RWPE2 (cell line): ENCODE measurements around the gene MTA3.
"Not testable (repeated sequence)": the region's sequence is repeated elsewhere in the genome, so short reads cannot be mapped to it uniquely, and the experiment has no call there.

Source experiments
- ATAC-seq: fragments of 200-7000 bp; cut with Tn5 transposase; 3 replicates; pipeline ENCODE4 v1.9.1; 2021; ENCODE audit warnings: low read depth
- DNase-seq: peaks from one replicate; pipeline ENCODE4 v3.0.0-alpha.2; 2020; ENCODE audit warnings: low spot score
- H3K27ac ChIP-seq: fragments of 450-650 bp; 2 replicates; pipeline ENCODE4 v1.5.1; 2017; ENCODE audit warnings: mild to moderate bottlenecking; ENCODE audit not compliant: poor library complexity, severe bottlenecking
- H3K27me3 ChIP-seq: fragments of 250-450 bp; sonication (Bioruptor Pico); 2 replicates; pipeline ENCODE4 v1.5.1; 2021; ENCODE audit warnings: mild to moderate bottlenecking, moderate library complexity; ENCODE audit not compliant: insufficient read depth, poor library complexity, severe bottlenecking
- H3K36me3 ChIP-seq: fragments of 250-450 bp; sonication (Bioruptor Pico); 2 replicates; pipeline ENCODE4 v1.5.1; 2020; ENCODE audit warnings: low read depth, mild to moderate bottlenecking, moderate library complexity
- H3K4me1 ChIP-seq: fragments of 250-450 bp; sonication (Bioruptor Pico); 2 replicates; pipeline ENCODE4 v1.5.1; 2021; ENCODE audit warnings: mild to moderate bottlenecking, moderate library complexity; ENCODE audit not compliant: insufficient read depth, poor library complexity, severe bottlenecking
- H3K4me3 ChIP-seq: fragments of 250-450 bp; sonication (Bioruptor Pico); 2 replicates; pipeline ENCODE4 v1.5.1; 2021; ENCODE audit warnings: mild to moderate bottlenecking, moderate library complexity; ENCODE audit not compliant: severe bottlenecking
- H3K9me3 ChIP-seq: fragments of 250-450 bp; sonication (Bioruptor Pico); 2 replicates; pipeline ENCODE4 v1.5.1; 2021; ENCODE audit warnings: mild to moderate bottlenecking, moderate library complexity; ENCODE audit not compliant: severe bottlenecking
- CTCF ChIP-seq: fragments of 450-650 bp; IDR thresholded peaks from one replicate; pipeline ENCODE4 v1.5.1; 2017; ENCODE audit warnings: mild to moderate bottlenecking, moderate library complexity; ENCODE audit not compliant: poor library complexity, severe bottlenecking

The MTA3 gene

GRCh38 chr2:42622943-42623676 lies 54.7 kb downstream of the MTA3 start:
- no peaks in the 10 kb centered on the region for H3K9me3 ChIP-seq
- H3K27ac ChIP-seq: no peak overlapping the region
- ATAC-seq (no peak), DNase-seq (no peak)
- no peaks in the 10 kb centered on the region for H3K27me3 ChIP-seq
- TF ChIP-seq CTCF: no peak
- H3K4me1 ChIP-seq: no peaks in the 10 kb centered on the region
- 0 out of 2 replicates have a peak, but pooled peaks cover 7% of the 10 kb centered on the region for H3K36me3 ChIP-seq
- H3K4me3 ChIP-seq: no peak overlapping the region

- TF ChIP-seq CTCF: no peak
- Histone ChIP-seq H3K4me1 (no peaks in the 10 kb centered on the region), H3K4me3 (no peak overlapping the region), H3K27me3 (no peaks in the 10 kb centered on the region), H3K9me3 (no peaks in the 10 kb centered on the region), H3K36me3 (0 out of 2 replicates have a peak, but pooled peaks cover 7% of the 10 kb centered on the region), H3K27ac (no peak overlapping the region)
- ATAC-seq (no peak), DNase-seq (no peak)
Observed at GRCh38 chr2:42624047-42624446, 55.6 kb downstream of the MTA3 start.

- DNase-seq, H3K4me1 ChIP-seq, ATAC-seq, H3K27ac ChIP-seq, H3K9me3 ChIP-seq, H3K4me3 ChIP-seq, H3K36me3 ChIP-seq, H3K27me3 ChIP-seq: not testable (repeated sequence)
Observed at GRCh38 chr2:42628024-42628423, 59.6 kb downstream of the MTA3 start.

GRCh38 chr2:42636934-42637333 lies 68.5 kb downstream of the MTA3 start:
- H3K9me3 ChIP-seq: no peaks in the 10 kb centered on the region
- H3K4me3 ChIP-seq: no peak overlapping the region
- H3K4me1 ChIP-seq: no peaks in the 10 kb centered on the region
- no peaks in the 10 kb centered on the region for H3K27me3 ChIP-seq
- no peak for ATAC-seq
- H3K27ac ChIP-seq: no peak overlapping the region
- TF ChIP-seq CTCF: no peak
- no peaks in the 10 kb centered on the region for H3K36me3 ChIP-seq
- DNase-seq: no peak

GRCh38 chr2:42638080-42638784 lies 69.8 kb downstream of the MTA3 start:
- H3K4me3 ChIP-seq: no peak overlapping the region
- no peaks in the 10 kb centered on the region for H3K9me3 ChIP-seq
- TF ChIP-seq CTCF: no peak
- no peaks in the 10 kb centered on the region for H3K36me3 ChIP-seq
- H3K4me1 ChIP-seq: no peaks in the 10 kb centered on the region
- DNase-seq (no peak), ATAC-seq (no peak)
- H3K27ac ChIP-seq: no peak overlapping the region
- H3K27me3 ChIP-seq: no peaks in the 10 kb centered on the region
